GM10248 (cell line): Measurements from ENCODE around the gene MRPL58.
A peak's percentile ranks its signal among the peaks of the same experiment; 100 is the strongest.
"Not testable (repeated sequence)": the region's sequence is repeated elsewhere in the genome, so short reads cannot be mapped to it uniquely, and the experiment has no call there.

Experiments used
- CTCF ChIA-PET: fragments of 300-600 bp; sonication (Branson Sonifier 250); formaldehyde crosslinking; extraction: SDS; loops from one replicate; lab custom pipeline; 2021; ENCODE audit warnings: antibody characterized with exemption; lab: Yijun Ruan, JAX
- POLR2A ChIA-PET: fragments of 350-650 bp; sonication (Branson Sonifier 250); formaldehyde crosslinking; extraction: SDS; loops from one replicate; lab custom pipeline; 2020; ENCODE audit warnings: antibody characterized with exemption; lab: Yijun Ruan, JAX
- DNase-seq: peaks from one replicate; pipeline ENCODE4 v3.0.0; 2012; ENCODE audit errors: extremely low spot score
- CTCF ChIP-seq: IDR thresholded peaks from 2 replicates; pipeline ENCODE4 v1.5.1; 2012; ENCODE audit warnings: mild to moderate bottlenecking, low read depth; ENCODE audit errors: extremely low read depth, missing control alignments, control extremely low read depth

MRPL58 gene

GRCh38 chr17:74977802-74978201, 34.7 kb upstream of the MRPL58 start:
- POLR2A ChIA-PET: no interaction called here
- CTCF ChIA-PET: interaction anchor here (1.2 to 12.8 kb wide), 4 partner anchors 10 to 35 kb away, joined by 3 to 148 read pairs (median 8); partner anchors contain the start of gene MRPL58
- no peak for TF ChIP-seq CTCF
- DNase-seq: no peak

- TF ChIP-seq CTCF: no peak
- ChIA-PET CTCF (interaction anchor here (1.4 to 12.8 kb wide), 2 partner anchors 10 to 16 kb away, joined by 3 to 148 read pairs; no protein-coding TSS in a partner anchor), POLR2A (no interaction called here)
- DNase-seq: no peak
Measured at GRCh38 chr17:74978240-74978639, 34.2 kb upstream of the MRPL58 start.

GRCh38 chr17:74979408-74980146, 32.9 kb upstream of the MRPL58 start:
- ChIA-PET CTCF (interaction anchor here (0.6 to 12.8 kb wide), 2 partner anchors 17 to 222 kb away, joined by 3 to 148 read pairs; no protein-coding TSS in a partner anchor), POLR2A (no interaction called here)
- no peak for DNase-seq
- no peak for TF ChIP-seq CTCF

GRCh38 chr17:74981318-74981978, 31.0 kb upstream of the MRPL58 start:
- TF ChIP-seq CTCF: no peak
- DNase-seq: no peak
- CTCF ChIA-PET: interaction anchor here (12.8 kb wide), 1 partner anchor 19 kb away, joined by 148 read pairs; no protein-coding TSS in a partner anchor
- POLR2A ChIA-PET: no interaction called here

- CTCF ChIA-PET: interaction anchor here (0.7 to 1.9 kb wide), 5 partner anchors 11 to 219 kb away, joined by 3 to 15 read pairs (median 3); partner anchors contain the start of gene MRPL58
- POLR2A ChIA-PET: no interaction called here
- DNase-seq: peak; percentile 75
- TF ChIP-seq CTCF: no peak
Measured at GRCh38 chr17:74981979-74982662, 30.3 kb upstream of the MRPL58 start.

GRCh38 chr17:74982663-74983313, 29.7 kb upstream of the MRPL58 start:
- DNase-seq, POLR2A ChIA-PET: not testable (repeated sequence)
- CTCF ChIA-PET: interaction anchor here (0.7 to 1.9 kb wide), 5 partner anchors 12 to 219 kb away, joined by 3 to 15 read pairs (median 3); partner anchors contain the start of gene MRPL58
